ENCODE results near the gene SLC38A11. TPM values are rescaled to one million over a fixed set of nuclear protein-coding genes. Genes with fewer than 3 reads are reported as not detected.

The SLC38A11 gene
- polyA plus RNA-seq, 3 donors = 0.07 TPM; not detected in 2

DNA sequence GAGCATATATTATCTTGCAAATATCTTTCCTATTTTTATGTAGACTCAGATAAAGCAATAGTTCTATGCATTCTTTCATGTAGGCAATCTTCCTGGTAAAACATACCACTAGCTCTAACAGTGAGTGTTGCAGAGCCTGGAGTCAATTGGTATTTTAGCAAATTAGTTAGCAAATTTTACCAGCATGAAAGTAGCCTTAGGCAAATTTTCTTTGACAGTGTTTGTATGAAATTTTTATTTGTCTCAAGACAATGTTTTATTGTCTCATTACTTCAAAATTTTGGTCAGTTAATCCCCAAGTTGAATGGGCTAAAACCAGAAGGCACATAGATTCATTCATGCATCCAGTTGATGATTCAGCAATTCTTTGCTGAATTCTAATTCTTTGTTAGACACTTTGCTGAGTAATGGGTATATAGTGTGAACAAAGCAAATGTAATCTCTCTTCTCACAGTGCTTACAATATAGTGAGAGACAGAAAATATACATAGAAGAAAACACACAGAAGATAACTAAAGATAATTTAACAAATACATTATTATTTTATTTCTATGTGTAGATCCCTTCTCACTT lies 27.1 kb downstream of the SLC38A11 start:
- Mint-ChIP-seq H3K4me1 (no peaks in the 10 kb centered on the region), H3K27ac (no peak overlapping the region), H3K4me3 (no peak overlapping the region), H3K27me3 (ENCODE audit: low read depth in 3 of 3) (no peaks in the 10 kb centered on the region), H3K36me3 (no peaks in the 10 kb centered on the region), H3K9me3 (peaks cover 3 to 13% (median 3%) of the 10 kb centered on the region in 7 donors)
- Histone ChIP-seq H3K4me1 (ENCODE audit: control insufficient read depth in 1 of 2, insufficient read depth in 2 of 2, low read length in 2 of 2) (no peaks in the 10 kb centered on the region), H3K36me3 (replicated peaks in 1 of 2; ENCODE audit: control insufficient read depth in 1 of 2, insufficient read depth in 2 of 2, low read length in 2 of 2) (no peaks in the 10 kb centered on the region), H4K20me1 (ENCODE audit: insufficient read depth, low read length) (no peaks in the 10 kb centered on the region), H3K27ac (ENCODE audit: low read depth in 1 of 2, low read length in 2 of 2) (no peak overlapping the region), H3K79me2 (ENCODE audit: insufficient read depth, low read length) (no peaks in the 10 kb centered on the region), H3K4me3 (replicated peaks in 1 of 3; ENCODE audit: low read depth in 2 of 3, low read length in 3 of 3) (no peak overlapping the region), H2AFZ (ENCODE audit: insufficient read depth, low read depth, low read length, poor library complexity, severe bottlenecking) (no peak overlapping the region), H3K9me3 (replicated peaks in 1 of 2; ENCODE audit: control insufficient read depth in 1 of 2, insufficient read depth in 1 of 2, low read length in 2 of 2) (no peaks in the 10 kb centered on the region), H3K27me3 (ENCODE audit: control insufficient read depth in 2 of 2, insufficient read depth in 2 of 2, low read length in 2 of 2) (no peaks in the 10 kb centered on the region), H3K9ac (ENCODE audit: insufficient read depth, low read length, poor library complexity, severe bottlenecking) (no peak overlapping the region), H3K4me2 (replicated peaks; ENCODE audit: extremely low read depth, low read length, poor library complexity, severe bottlenecking) (no peak overlapping the region)
- DNase-seq = no peak
- TF ChIP-seq, protein P1, sequence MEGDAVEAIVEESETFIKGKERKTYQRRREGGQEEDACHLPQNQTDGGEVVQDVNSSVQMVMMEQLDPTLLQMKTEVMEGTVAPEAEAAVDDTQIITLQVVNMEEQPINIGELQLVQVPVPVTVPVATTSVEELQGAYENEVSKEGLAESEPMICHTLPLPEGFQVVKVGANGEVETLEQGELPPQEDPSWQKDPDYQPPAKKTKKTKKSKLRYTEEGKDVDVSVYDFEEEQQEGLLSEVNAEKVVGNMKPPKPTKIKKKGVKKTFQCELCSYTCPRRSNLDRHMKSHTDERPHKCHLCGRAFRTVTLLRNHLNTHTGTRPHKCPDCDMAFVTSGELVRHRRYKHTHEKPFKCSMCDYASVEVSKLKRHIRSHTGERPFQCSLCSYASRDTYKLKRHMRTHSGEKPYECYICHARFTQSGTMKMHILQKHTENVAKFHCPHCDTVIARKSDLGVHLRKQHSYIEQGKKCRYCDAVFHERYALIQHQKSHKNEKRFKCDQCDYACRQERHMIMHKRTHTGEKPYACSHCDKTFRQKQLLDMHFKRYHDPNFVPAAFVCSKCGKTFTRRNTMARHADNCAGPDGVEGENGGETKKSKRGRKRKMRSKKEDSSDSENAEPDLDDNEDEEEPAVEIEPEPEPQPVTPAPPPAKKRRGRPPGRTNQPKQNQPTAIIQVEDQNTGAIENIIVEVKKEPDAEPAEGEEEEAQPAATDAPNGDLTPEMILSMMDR (IDR thresholded peaks at IDR 0.05) = no peak
- intact Hi-C loops (cut with micrococcal nuclease) = no loop called here

DNA sequence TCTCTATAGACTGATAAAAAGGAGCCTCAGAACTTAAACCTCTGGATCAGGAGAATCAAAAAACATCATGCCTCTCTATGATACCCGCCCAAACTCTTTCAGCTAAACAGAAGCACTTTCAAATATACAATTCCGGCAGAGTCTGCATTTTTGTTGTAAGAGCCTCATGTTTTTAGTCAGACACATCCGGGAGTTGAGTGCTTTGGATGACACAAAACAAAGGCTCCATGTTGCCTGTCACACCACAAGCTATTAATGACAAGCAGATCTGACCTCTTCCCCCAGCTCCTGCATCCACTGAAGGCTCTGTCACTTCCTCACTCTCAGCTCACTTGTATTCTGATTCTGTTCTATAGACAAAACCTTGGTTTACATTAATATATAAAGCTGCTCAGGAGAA lies 33.2 kb downstream of the SLC38A11 start:
- Histone ChIP-seq H2AFZ (ENCODE audit: insufficient read depth, low read depth, low read length, poor library complexity, severe bottlenecking) (no peak overlapping the region), H3K36me3 (replicated peaks in 1 of 2; ENCODE audit: control insufficient read depth in 1 of 2, insufficient read depth in 2 of 2, low read length in 2 of 2) (no peaks in the 10 kb centered on the region), H3K4me3 (replicated peaks in 1 of 3; ENCODE audit: low read depth in 2 of 3, low read length in 3 of 3) (no peak overlapping the region), H3K27ac (ENCODE audit: low read depth in 1 of 2, low read length in 2 of 2) (no peak overlapping the region), H3K4me2 (replicated peaks; ENCODE audit: extremely low read depth, low read length, poor library complexity, severe bottlenecking) (no peak overlapping the region), H3K27me3 (ENCODE audit: control insufficient read depth in 2 of 2, insufficient read depth in 2 of 2, low read length in 2 of 2) (no peaks in the 10 kb centered on the region), H3K4me1 (ENCODE audit: control insufficient read depth in 1 of 2, insufficient read depth in 2 of 2, low read length in 2 of 2) (no peaks in the 10 kb centered on the region), H3K9ac (ENCODE audit: insufficient read depth, low read length, poor library complexity, severe bottlenecking) (no peak overlapping the region), H3K9me3 (replicated peaks in 1 of 2; ENCODE audit: control insufficient read depth in 1 of 2, insufficient read depth in 1 of 2, low read length in 2 of 2) (no peaks in the 10 kb centered on the region), H3K79me2 (ENCODE audit: insufficient read depth, low read length) (no peaks in the 10 kb centered on the region), H4K20me1 (ENCODE audit: insufficient read depth, low read length) (no peaks in the 10 kb centered on the region)
- no peaks in the 10 kb centered on the region for H3K27me3 Mint-ChIP-seq (ENCODE audit: low read depth in 3 of 3)
- 77% methylated on average over 3 of the region's 3 CpGs for WGBS (ENCODE audit: insufficient coverage)
- H3K27ac Mint-ChIP-seq = no peak overlapping the region
- TF ChIP-seq, protein P1 (IDR thresholded peaks at IDR 0.05) = no peak
- no peaks in the 10 kb centered on the region for H3K36me3 Mint-ChIP-seq
- H3K4me3 Mint-ChIP-seq = no peak overlapping the region
- no peak for DNase-seq
- no peaks in the 10 kb centered on the region for H3K9me3 Mint-ChIP-seq
- peaks cover 10% of the 10 kb centered on the region for H3K4me1 Mint-ChIP-seq
- intact Hi-C loops (cut with micrococcal nuclease) = no loop called here
